PC-3 (cell line): ENCODE results near the gene KBTBD4. TPM values are rescaled to one million over a fixed set of nuclear protein-coding genes. Genes with fewer than 3 reads are reported as not detected.
"Not testable (repeated sequence)": the region's sequence is repeated elsewhere in the genome, so short reads cannot be mapped to it uniquely, and the experiment has no call there.

ENCODE experiments used
- ATAC-seq: fragments of 200-7000 bp; cut with Tn5 transposase; 2 replicates; pipeline ENCODE4 v1.9.1; 2020; ENCODE audit warnings: mild to moderate bottlenecking, moderate library complexity
- BruUV-seq: library from RNA; stranded (reverse); fragments of 400-500 nt; replicated peaks from 2 replicates; lab custom pipeline; 2021; lab: Mats Ljungman, UMichigan
- CTCF ChIA-PET: fragments of 300-600 bp; sonication (Branson Sonifier 250); formaldehyde crosslinking; loops from one replicate; lab custom pipeline; 2022; ENCODE audit warnings: antibody characterized with exemption; lab: Charles Lee
- POLR2A ChIA-PET: fragments of 300-600 bp; sonication (Branson Sonifier 250); formaldehyde crosslinking; loops from one replicate; lab custom pipeline; 2022; ENCODE audit warnings: antibody characterized with exemption; ENCODE audit not compliant: unreplicated experiment; lab: Charles Lee
- DNase-seq: peaks from one replicate; pipeline ENCODE4 v3.0.0-alpha.2; 2015
- H2AFZ ChIP-seq: fragments of 300-600 bp; sonication (generic); 2 replicates; pipeline ENCODE4 v1.6.0; 2016; ENCODE audit warnings: antibody characterized with exemption, low read length
- H3F3A ChIP-seq: fragments of 300-600 bp; sonication (generic); one replicate; pipeline ENCODE4 v1.6.0; 2017; ENCODE audit warnings: antibody characterized with exemption, low read length, control low read depth, mild to moderate bottlenecking; ENCODE audit not compliant: unreplicated experiment
- H3K27ac ChIP-seq: fragments of 300-600 bp; sonication (generic); 2 replicates; pipeline ENCODE4 v1.5.1; 2016; ENCODE audit warnings: mild to moderate bottlenecking, low read length
- H3K27me3 ChIP-seq: fragments of 300-600 bp; sonication (generic); 2 replicates; pipeline ENCODE4 v1.6.1; 2016; ENCODE audit warnings: low read length, mixed read lengths
- H3K36me3 ChIP-seq: fragments of 300-600 bp; sonication (generic); 2 replicates; pipeline ENCODE4 v1.6.1; 2016; ENCODE audit warnings: low read depth, mixed run types, low read length, mixed read lengths
- H3K4me1 ChIP-seq: fragments of 300-600 bp; sonication (generic); 2 replicates; pipeline ENCODE4 v1.5.1; 2016; ENCODE audit warnings: low read length; ENCODE audit not compliant: insufficient read depth
- H3K4me2 ChIP-seq: fragments of 300-600 bp; sonication (generic); 2 replicates; pipeline ENCODE4 v1.6.0; 2016; ENCODE audit warnings: low read length
- H3K4me3 ChIP-seq: fragments of 300-600 bp; sonication (generic); 2 replicates; pipeline ENCODE4 v1.5.1; 2016; ENCODE audit warnings: mild to moderate bottlenecking, low read length, mixed read lengths
- H3K79me2 ChIP-seq: fragments of 300-600 bp; sonication (generic); 2 replicates; pipeline ENCODE4 v1.6.1; 2017; ENCODE audit warnings: low read length, mixed read lengths
- H3K9ac ChIP-seq: fragments of 300-600 bp; sonication (generic); 2 replicates; pipeline ENCODE4 v1.6.0; 2016; ENCODE audit warnings: mild to moderate bottlenecking, low read length
- H3K9me2 ChIP-seq: fragments of 300-600 bp; sonication (generic); replicated peaks from 2 replicates; pipeline ENCODE4 v1.6.1; 2016; ENCODE audit warnings: mixed run types, low read length, mixed read lengths
- H3K9me3 ChIP-seq: fragments of 300-600 bp; sonication (generic); 2 replicates; pipeline ENCODE4 v1.6.1; 2016; ENCODE audit warnings: low read length, mixed read lengths
- H4K20me1 ChIP-seq: fragments of 300-600 bp; sonication (generic); 2 replicates; pipeline ENCODE4 v1.6.1; 2016; ENCODE audit warnings: low read length, mixed read lengths
- EZH2 ChIP-seq: fragments of 300-600 bp; sonication (generic); IDR thresholded peaks from one replicate; pipeline ENCODE4 v1.6.1; 2017; ENCODE audit warnings: antibody characterized with exemption, mild to moderate bottlenecking, low read length; ENCODE audit not compliant: unreplicated experiment
- EZH2phosphoT487 ChIP-seq: fragments of 300-600 bp; sonication (generic); IDR thresholded peaks from 2 replicates; pipeline ENCODE4 v1.6.1; 2018; ENCODE audit warnings: mild to moderate bottlenecking, antibody characterized with exemption, low read length, borderline replicate concordance
- intact Hi-C: fragments of 100-400 bp; cut with micrococcal nuclease; formaldehyde crosslinking; loops from 2 replicates; pipeline ENCODE4 v1.9.0; 2023
- total RNA-seq: library from RNA; depleted of rRNA; stranded (reverse); fragments of >200 nt; gene quantifications from 2 replicates; pipeline ENCODE4 v1.2.3, GENCODE V29; 2014
- TF ChIP-seq, protein P1 (sequence below): fragments of 300-600 bp; sonication (generic); conservative IDR thresholded peaks from 2 replicates; pipeline ENCODE4 v1.5.1; 2017; ENCODE audit warnings: antibody characterized with exemption, low read depth, mild to moderate bottlenecking, low read length

The KBTBD4 gene
- total RNA-seq, 1 experiment from 2014 or later: 9.8 TPM

DNA sequence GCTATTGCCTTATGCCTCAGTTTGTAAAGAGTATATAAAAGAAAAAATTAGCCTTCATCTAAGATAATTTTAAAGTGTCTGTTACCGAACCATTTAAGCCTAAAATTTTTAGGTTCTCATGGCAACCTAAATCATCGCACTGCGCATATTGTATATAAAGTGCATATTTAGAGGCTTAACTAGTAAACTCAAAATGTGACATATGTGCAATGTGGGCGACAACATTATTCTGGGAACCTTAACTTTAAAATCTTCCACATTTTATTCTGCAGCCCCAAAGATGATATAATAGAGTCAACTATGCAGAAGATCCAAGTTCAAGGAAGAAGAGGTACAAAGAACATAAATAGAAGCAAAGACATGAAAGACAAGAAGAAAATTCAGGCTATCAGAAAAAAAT is 48.8 kb downstream of the KBTBD4 start:
- Histone ChIP-seq H4K20me1 (peaks cover 38% of the 10 kb centered on the region), H3F3A (no peaks in the 10 kb centered on the region), H3K4me3 (no peak overlapping the region), H3K27me3 (no peaks in the 10 kb centered on the region), H3K9ac (no peak overlapping the region), H3K36me3 (no peaks in the 10 kb centered on the region), H2AFZ (no peak overlapping the region), H3K4me2 (no peak overlapping the region), H3K27ac (no peak overlapping the region), H3K4me1 (peaks cover 10% of the 10 kb centered on the region), H3K9me2 (no peaks in the 10 kb centered on the region), H3K9me3 (no peaks in the 10 kb centered on the region), H3K79me2 (peaks cover 100% of the 10 kb centered on the region)
- intact Hi-C loops: no loop called here
- CTCF ChIA-PET: no interaction called here
- no peak for DNase-seq
- POLR2A ChIA-PET: no interaction called here
- TF ChIP-seq, protein P1, sequence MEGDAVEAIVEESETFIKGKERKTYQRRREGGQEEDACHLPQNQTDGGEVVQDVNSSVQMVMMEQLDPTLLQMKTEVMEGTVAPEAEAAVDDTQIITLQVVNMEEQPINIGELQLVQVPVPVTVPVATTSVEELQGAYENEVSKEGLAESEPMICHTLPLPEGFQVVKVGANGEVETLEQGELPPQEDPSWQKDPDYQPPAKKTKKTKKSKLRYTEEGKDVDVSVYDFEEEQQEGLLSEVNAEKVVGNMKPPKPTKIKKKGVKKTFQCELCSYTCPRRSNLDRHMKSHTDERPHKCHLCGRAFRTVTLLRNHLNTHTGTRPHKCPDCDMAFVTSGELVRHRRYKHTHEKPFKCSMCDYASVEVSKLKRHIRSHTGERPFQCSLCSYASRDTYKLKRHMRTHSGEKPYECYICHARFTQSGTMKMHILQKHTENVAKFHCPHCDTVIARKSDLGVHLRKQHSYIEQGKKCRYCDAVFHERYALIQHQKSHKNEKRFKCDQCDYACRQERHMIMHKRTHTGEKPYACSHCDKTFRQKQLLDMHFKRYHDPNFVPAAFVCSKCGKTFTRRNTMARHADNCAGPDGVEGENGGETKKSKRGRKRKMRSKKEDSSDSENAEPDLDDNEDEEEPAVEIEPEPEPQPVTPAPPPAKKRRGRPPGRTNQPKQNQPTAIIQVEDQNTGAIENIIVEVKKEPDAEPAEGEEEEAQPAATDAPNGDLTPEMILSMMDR: no peak
- no peak for TF ChIP-seq EZH2
- ATAC-seq: no peak
- BruUV-seq: no TSS peak

DNA sequence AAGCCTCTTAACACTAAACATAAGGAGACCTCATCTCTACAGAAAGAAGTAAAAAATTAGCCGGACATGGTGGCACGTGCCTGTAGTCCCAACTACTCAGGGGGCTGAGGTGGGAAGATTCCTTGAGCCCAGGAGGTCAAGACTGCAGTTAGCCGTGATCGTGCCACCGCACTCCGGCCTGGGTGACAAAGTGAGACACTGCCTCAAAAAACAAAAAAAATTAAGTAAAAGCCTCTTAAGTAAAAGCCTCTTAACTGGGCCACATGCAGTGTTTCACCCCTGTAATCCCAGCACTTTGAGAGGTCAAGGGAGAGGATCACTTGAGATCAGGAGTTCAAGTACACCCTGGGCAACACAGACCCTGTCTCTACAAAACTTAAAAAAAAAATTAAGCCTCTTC is 51.6 kb downstream of the KBTBD4 start:
- Histone ChIP-seq H3F3A (peaks cover 8% of the 10 kb centered on the region), H3K27me3 (no peaks in the 10 kb centered on the region), H3K4me2 (no peak overlapping the region), H3K4me3 (no peak overlapping the region), H3K9me3 (no peaks in the 10 kb centered on the region), H3K4me1 (peaks cover 24% of the 10 kb centered on the region), H3K9ac (no peak overlapping the region), H2AFZ (no peak overlapping the region), H3K9me2 (no peaks in the 10 kb centered on the region), H3K36me3 (0 out of 2 replicates have a peak, but pooled peaks cover 2% of the 10 kb centered on the region), H3K79me2 (peaks cover 100% of the 10 kb centered on the region), H3K27ac (no peak overlapping the region), H4K20me1 (peaks cover 47% of the 10 kb centered on the region)
- ChIA-PET POLR2A (no interaction called here), CTCF (no interaction called here)
- TF ChIP-seq EZH2 (no peak), EZH2phosphoT487 (no peak)
- TF ChIP-seq, protein P1: no peak
- DNase-seq (no peak), ATAC-seq (no peak)
- BruUV-seq: no TSS peak
- intact Hi-C loops: no loop called here

DNA sequence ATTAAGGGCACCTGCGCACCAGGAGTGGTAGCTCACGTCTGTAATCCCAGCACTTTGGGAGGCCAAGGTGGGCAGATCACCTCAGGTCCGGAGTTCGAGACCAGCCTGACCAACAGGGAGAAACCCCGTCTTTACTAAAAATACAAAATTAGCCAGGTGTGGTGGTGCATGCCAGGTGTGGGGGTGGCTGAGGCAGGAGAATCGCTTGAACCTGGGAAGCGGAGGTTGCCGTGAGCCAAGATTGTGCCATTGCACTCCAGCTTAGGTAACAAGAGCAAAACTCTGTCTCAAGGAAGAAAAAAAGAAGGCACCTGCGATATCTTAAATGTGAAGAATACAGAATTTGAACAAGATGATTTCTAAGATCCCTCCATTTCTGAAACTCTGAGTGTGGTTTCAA is 52.7 kb downstream of the KBTBD4 start:
- DNase-seq, H3F3A ChIP-seq, H3K9me3 ChIP-seq, H2AFZ ChIP-seq, H3K9me2 ChIP-seq, H3K27me3 ChIP-seq, H3K9ac ChIP-seq, intact Hi-C loops, BruUV-seq, H3K4me2 ChIP-seq, H3K4me3 ChIP-seq, ATAC-seq, POLR2A ChIA-PET, H3K27ac ChIP-seq, CTCF ChIA-PET, H3K36me3 ChIP-seq: not testable (repeated sequence)
- H4K20me1 ChIP-seq: peaks cover 48% of the 10 kb centered on the region
- H3K79me2 ChIP-seq: peaks cover 100% of the 10 kb centered on the region
- H3K4me1 ChIP-seq: peaks cover 24% of the 10 kb centered on the region
